Cerebellar nuclear complex (tissue), 1 donor: ENCODE results near the gene H2BK1.
A peak's percentile ranks its signal among the peaks of the same experiment; 100 is the strongest.

ENCODE experiments used
- DNase-seq, 2 experiments: peaks; one replicate each; lab custom pipeline; 2025; lab: John Stamatoyannopoulos, UW

Gene H2BK1

GRCh38 chr7:151178236-151178635 is 32.1 kb downstream of the H2BK1 start:
- no peak for DNase-seq

GRCh38 chr7:151177310-151177709 is 33.0 kb downstream of the H2BK1 start:
- DNase-seq: no peak

DNA sequence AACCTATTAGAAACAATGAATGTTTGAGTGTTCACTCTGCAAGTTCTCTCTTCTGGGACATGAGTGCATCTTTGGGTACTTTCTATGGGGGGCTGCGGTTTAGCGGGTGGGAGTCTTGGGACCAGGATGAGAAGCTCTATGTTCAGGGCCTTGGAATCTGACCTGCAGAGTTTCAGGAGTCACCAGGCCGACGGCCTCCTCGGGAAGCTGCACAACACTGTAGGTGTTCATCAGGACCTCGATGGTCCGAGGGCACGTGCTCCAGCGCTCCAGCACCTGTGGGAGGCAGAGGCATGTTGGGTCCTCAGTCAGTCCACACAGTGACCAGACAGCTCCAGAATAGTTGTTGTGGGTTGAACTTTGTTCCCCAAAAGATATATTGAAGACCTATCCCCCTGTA is 33.9 kb downstream of the H2BK1 start:
- no peak for DNase-seq

DNA sequence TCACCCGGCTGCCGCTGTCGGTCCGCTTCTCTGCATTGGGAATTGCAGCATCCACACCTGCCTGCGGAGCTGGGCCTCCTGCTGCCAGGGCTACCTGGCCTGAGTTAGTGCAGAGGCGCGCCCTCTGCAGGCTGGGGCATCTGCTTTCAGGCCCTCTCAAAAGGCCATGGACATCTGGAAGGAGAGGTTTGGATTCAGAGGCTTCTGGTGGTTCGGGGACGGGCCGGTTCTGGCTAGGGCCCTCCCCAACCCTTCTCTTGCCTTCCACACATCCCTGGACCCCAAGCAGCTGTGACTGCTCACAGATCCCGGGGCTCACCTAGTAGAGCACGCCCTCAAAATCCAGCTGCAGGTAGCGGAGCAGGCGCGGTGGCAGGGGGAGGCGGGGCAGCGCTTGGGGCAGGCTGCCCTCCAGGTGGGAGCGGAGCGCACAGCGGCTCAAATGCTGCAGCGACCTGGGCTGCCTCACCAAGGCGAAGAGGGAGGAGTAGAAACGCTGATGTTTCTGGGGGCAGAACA is 34.4 kb downstream of the H2BK1 start:
- no peak for DNase-seq

- no peak for DNase-seq
Measured at GRCh38 chr7:151175047-151175792, 35.1 kb downstream of the H2BK1 start.

DNA sequence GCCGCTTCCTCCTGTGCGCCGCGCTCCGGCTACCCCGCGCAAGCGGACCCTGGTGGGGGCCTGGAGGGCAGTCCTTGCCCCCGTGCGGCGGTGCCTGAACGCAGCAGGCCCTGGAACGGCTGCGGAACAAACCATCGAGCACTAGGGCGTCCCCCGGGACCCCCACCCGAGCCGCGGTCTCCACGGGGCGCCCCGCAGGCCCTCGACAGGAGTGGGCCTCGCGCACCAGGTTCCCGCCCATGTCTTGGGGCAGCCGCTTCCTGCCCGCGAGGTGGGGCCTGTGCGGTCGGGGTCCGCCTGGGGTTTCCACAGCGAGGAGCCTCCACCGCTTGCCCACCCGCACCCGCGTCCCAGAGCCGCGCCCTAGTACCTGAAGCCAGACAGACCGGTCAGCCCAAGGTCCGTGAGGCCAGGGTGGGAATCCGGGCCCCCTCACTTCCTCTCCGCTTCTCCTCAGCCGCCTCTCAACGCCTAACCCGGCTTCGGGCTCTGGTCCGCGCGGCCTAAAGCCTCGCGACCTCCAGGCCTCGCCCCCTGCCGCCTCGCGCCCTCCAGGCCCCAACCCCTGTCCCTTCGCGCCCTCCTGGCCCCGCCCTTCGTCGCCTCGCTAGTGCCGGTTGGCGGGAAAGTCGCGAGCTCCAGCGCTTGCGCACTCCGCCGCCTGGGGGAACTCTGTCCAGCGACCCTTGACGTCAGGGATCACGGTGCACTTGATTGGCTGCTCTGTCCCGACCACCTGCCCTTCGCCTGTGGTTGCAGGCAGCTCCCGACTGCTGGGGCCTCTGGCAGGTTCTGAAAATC is 35.8 kb downstream of the H2BK1 start:
- no peak for DNase-seq

- no peak for DNase-seq
Measured at GRCh38 chr7:151173386-151174245, 36.7 kb downstream of the H2BK1 start.

GRCh38 chr7:151172273-151173141 is 37.8 kb downstream of the H2BK1 start:
- peak in 1 of 2 experiments; percentile 3 for DNase-seq

- no peak for DNase-seq
Measured at GRCh38 chr7:151168787-151169162, 41.5 kb downstream of the H2BK1 start.

DNA sequence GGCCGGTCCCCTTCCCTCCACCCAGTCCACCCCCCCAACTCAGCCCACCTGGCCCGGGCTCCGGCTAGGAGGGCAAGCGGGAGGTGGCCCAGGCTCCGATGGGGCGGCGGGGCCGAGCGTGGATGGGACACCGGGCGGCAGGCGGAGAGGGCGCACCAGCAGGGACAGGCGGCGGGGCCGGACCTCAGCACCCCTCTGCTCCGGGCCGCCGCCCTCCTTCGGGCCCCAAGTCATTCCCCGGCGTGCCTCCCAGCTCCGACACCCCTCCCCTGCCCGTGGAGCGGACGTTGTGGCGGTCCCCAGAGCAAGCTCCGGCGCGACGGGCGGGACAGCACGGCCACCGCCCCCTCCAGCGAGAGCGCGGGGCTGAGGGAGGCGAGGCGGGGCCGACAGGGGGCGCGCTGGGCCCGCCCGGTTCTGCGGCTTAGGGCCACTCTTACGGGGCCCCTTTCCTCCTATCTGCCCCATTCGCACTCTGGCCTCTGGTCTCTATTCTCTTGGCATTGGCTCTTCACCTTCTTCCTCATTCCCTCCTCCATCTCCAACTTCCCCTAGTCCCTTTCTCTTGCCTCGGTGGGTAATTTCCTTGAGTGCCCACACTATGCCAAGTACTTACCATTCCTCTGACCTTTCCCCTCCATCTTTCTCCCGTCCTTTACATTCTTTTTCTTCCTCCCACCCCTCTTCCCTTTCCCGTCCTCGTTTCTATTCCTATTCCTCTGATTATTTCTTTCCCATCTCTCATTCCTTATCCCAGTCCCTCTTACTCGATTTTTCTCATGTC is 42.1 kb downstream of the H2BK1 start:
- DNase-seq: no peak

DNA sequence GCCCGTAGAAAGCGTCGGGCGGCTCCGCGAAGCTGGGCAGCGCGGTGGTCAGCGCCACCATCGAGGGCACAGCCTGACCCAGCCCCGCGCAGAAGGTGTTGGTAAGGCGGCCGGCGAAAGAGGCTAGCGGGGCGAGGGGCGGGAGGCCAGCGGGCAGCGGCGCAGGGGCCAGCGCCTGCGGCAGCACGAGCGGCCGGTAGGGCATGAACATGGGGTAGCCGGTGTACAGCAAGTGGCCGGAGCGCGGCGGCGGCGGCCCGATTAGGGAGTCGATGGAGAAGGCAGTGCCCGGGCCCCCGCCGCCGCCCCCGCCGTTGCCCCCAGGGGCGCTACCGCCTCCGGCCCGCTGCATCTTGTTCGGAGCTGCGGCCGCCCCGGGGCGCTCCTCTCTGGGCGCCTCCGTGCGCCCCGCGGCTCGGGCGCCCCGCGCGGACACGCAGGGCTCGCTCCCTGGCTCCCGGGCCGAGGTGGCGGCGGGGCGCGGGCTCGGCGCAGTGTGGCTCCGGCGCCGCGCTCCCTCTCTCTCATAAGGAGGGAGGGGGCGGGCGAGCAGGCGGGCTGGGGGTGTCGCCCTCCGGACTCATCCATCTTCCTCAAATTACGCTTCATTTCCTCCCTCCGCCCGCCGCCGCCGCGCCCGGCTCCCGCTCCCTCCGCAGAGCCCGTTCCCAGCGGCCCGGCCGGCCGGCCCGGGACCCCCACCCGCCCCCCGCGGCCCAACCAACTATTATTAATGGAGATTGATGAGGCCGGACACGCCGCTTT is 42.9 kb downstream of the H2BK1 start, which contains the start of gene GBX1:
Gene GBX1 (minus strand): TSS at position 498 of the 765 bp plus-strand sequence. CDS start 146 bp downstream, at position 352.
- no peak for DNase-seq

GRCh38 chr7:151166629-151167196 is 43.6 kb downstream of the H2BK1 start:
- no peak for DNase-seq

DNA sequence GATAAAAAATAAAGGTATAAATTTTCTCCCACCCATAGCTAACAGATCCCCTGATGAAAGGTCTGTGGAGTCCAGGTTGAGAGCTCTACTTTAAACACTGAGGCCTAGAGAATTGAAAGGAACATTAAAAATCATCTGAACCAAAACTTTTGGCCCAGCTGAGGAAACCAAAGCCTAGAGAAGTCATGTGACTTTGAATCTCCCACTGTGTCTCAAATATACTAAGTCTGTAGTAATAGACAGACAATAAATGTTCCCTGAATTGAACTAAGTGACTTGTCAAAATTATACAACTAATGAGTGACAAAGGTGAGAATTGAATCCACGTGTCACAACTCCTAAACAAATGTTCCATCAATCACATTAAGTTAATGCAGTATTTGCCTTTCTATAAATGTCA is 48.5 kb downstream of the H2BK1 start:
- no peak for DNase-seq
